ENCODE data around the gene SPRTN.
A peak's percentile ranks its signal among the peaks of the same experiment; 100 is the strongest.

Gene SPRTN, protein sequence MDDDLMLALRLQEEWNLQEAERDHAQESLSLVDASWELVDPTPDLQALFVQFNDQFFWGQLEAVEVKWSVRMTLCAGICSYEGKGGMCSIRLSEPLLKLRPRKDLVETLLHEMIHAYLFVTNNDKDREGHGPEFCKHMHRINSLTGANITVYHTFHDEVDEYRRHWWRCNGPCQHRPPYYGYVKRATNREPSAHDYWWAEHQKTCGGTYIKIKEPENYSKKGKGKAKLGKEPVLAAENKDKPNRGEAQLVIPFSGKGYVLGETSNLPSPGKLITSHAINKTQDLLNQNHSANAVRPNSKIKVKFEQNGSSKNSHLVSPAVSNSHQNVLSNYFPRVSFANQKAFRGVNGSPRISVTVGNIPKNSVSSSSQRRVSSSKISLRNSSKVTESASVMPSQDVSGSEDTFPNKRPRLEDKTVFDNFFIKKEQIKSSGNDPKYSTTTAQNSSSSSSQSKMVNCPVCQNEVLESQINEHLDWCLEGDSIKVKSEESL

DNA sequence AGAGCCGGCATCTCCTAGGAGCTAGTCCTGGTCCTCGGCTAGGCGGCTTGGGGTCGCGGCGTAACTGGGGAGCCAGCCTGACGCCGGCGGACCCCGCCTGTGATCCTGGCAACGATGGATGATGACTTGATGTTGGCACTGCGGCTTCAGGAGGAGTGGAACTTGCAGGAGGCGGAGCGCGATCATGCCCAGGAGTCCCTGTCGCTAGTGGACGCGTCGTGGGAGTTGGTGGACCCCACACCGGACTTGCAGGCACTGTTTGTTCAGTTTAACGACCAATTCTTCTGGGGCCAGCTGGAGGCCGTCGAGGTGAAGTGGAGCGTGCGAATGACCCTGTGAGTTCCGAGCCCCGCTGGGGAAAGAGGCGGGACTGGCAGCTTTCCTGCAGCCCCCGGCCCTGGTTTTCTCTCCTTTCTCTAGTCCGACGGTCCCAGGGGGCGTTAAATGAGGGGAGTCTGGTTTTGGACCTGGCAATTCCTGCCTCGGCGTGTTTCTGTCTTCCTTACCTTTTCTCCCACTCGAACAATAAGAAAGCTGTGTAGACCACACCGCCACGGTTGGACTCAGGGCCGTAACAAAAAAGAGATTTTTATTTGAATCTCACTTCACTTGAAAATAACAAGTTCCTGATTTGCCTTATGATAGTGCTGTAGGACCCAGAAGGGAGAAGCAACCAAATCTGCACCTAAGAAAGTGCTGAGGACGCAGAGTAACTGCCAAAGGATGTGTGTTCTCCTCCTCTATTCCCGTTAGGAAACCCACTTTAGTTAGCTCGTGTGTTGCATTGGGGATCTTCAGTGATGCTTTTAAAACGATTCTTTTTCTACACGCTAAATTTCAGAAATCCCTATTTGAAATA is at the start of gene SPRTN:
Gene SPRTN (plus strand): TSS at position 24 of the 859 bp plus-strand sequence. CDS start 91 bp downstream, at position 115.
- Mint-ChIP-seq H3K4me1 (ENCODE audit: low read depth) (peaks cover 58% of the 10 kb centered on the region), H3K36me3 (ENCODE audit: low read depth) (peaks cover 58% of the 10 kb centered on the region)

DNA sequence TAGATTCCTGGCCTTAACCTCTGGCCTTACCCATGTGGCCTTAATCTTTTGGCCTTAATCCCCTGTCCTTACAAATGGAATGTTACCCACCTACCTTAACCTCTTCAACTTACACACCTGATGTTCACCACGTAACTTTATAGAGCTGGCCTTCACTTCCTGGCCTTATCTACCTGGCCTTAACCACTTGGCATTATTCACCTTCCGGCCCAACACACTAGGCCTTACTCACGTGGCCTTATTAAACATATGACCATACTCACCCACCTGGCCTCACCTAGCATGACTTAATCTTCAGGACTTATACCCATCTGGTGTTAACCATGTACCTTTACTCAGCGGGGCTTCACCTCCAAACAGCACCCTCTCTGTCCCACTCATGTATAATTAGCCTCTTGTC is 42.2 kb upstream of the SPRTN start:
- no peaks in the 10 kb centered on the region for H3K36me3 Mint-ChIP-seq (ENCODE audit: low read depth)
- no peak overlapping the region for H3K4me3 Mint-ChIP-seq
- H3K9me3 Mint-ChIP-seq = no peaks in the 10 kb centered on the region
- H3K27me3 Mint-ChIP-seq = no peaks in the 10 kb centered on the region
- no peaks in the 10 kb centered on the region for H3K4me1 Mint-ChIP-seq (ENCODE audit: low read depth)
- no peak overlapping the region for H3K27ac Mint-ChIP-seq

More for the DNA sequence above, at the start of gene SPRTN:
- Mint-ChIP-seq H3K4me3 (peak within 1 kb of the TSS; percentile 94), H3K27me3 (peaks cover 4% of the 10 kb centered on the region), H3K27ac (peak within 1 kb of the TSS; percentile 100), H3K9me3 (no peaks in the 10 kb centered on the region)

DNA sequence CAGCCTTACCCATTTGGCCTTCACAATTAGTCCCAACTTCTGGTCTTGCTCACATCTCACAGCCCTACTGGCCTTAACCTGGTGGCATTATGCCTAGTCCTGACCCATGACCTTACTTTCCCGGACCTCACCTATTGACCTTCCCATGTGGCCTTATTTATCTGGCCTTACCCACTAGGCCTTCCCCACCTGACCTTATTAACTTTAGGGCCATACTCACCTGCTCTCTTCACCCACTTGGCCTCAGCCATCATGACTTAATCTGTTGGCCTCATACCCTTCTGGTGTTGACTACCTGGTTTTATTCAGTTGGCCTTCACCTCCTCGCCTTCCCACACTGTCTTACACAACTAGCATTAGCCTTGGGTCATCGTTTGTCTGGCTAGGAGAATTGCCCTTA is 36.1 kb upstream of the SPRTN start:
- H3K36me3 Mint-ChIP-seq (ENCODE audit: low read depth) = no peaks in the 10 kb centered on the region
- no peaks in the 10 kb centered on the region for H3K4me1 Mint-ChIP-seq (ENCODE audit: low read depth)
- H3K9me3 Mint-ChIP-seq = no peaks in the 10 kb centered on the region
- H3K27ac Mint-ChIP-seq = no peak overlapping the region
- H3K27me3 Mint-ChIP-seq = no peaks in the 10 kb centered on the region
- no peak overlapping the region for H3K4me3 Mint-ChIP-seq

DNA sequence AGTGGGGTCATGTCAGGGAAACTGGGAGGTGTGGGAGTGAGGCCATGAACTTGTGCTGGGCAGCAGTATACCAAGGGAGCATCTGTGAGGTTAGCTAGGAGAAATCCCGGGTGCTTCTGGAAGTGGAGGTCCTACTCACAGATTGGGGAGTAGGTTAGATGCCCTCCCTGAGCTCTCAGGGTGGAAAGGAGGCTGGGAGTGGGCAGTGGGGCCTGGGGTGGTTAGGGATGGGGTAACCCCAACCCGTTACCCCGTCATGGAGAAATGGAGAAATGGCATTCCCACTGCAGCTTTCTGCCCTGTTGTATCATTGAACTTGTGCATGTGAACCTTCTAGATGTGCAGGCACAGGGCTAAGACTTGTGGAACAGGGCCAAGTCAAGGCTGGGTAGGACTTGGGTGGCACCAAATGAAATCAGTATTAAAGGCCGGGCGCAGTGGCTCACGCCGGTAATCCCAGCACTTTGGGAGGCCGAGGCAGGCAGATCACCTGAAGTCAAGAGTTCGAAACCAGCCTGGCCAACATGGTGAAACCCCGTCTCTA is 27.6 kb upstream of the SPRTN start:
- Mint-ChIP-seq H3K4me3 (no peak overlapping the region), H3K36me3 (ENCODE audit: low read depth) (no peaks in the 10 kb centered on the region), H3K9me3 (no peaks in the 10 kb centered on the region), H3K27ac (no peak overlapping the region), H3K27me3 (no peaks in the 10 kb centered on the region), H3K4me1 (ENCODE audit: low read depth) (no peaks in the 10 kb centered on the region)

DNA sequence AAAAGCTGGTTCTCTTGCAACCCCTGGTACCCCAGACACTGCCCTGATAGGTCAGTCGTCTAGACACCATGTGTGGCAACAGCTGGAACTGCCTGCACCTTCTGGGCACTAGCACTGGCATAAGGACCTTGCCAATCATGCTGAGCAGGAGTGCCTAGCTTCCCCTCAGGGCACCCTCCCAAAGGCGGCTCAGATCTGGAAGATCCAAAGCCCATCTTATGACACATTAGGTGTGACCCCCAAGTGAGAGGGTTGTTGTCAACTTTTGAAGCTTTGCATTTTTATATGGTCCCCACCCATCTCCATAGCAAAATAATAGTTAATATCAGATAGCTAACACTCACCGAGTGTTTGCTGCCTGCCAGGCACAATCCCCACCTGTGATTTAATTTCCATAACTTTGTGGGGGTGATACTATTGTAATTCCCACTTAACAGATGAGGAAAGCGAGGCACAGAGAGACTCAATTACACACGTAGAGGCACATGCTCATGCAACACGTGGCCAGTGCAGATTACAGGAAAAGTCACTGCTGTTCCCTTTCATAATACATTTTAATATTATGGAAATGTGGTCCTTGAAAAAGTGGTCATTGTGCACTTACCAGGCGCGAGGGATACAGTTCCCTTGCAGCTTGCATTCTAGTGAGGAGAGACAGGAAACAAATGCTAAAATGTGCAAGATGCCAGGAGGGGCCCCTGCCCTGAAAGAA is 26.2 kb upstream of the SPRTN start:
- Mint-ChIP-seq H3K9me3 (no peaks in the 10 kb centered on the region), H3K27ac (no peak overlapping the region), H3K27me3 (no peaks in the 10 kb centered on the region), H3K4me1 (ENCODE audit: low read depth) (no peaks in the 10 kb centered on the region), H3K4me3 (no peak overlapping the region), H3K36me3 (ENCODE audit: low read depth) (no peaks in the 10 kb centered on the region)

DNA sequence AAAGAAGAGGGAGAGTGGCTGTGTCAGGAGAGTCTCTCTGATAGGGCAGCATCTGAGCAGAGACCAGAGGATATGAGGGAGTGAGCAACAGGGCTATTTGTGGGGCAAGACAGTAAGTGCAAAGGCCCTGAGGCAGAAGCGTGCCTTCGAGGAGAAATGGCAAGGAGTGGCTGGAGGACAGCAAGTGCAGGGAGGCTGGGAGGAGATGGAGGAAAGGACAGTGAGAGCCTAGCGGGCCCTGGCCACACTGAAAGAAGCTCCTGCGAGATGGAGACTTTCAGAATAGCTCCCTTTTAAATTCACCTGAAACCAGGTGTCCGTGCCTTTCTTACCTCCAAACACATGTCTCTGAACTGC is 25.7 kb upstream of the SPRTN start:
- Mint-ChIP-seq H3K27ac (no peak overlapping the region), H3K9me3 (no peaks in the 10 kb centered on the region), H3K27me3 (no peaks in the 10 kb centered on the region), H3K4me1 (ENCODE audit: low read depth) (no peaks in the 10 kb centered on the region), H3K4me3 (no peak overlapping the region), H3K36me3 (ENCODE audit: low read depth) (no peaks in the 10 kb centered on the region)

DNA sequence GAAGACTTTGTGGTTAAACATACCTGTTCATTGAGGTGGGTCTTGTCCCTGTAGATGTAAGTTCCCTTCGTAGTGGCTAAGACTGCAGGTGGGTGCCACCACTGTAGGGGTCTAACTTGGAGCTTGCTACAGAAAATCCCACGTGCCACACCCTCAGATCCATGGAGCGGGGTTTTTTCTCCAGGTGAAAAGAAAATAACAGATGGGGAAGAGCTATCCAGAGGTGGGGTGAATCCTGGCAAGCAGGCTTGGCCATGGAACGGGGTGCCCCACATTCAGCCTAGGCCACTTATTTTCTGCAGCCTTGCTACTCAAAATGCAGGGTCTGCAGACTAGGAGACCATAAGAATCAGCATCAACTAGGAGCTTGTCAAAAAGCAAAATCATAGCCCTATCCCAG is 24.4 kb upstream of the SPRTN start:
- Mint-ChIP-seq H3K27ac (no peak overlapping the region), H3K9me3 (no peaks in the 10 kb centered on the region), H3K4me1 (ENCODE audit: low read depth) (no peaks in the 10 kb centered on the region), H3K27me3 (no peaks in the 10 kb centered on the region), H3K36me3 (ENCODE audit: low read depth) (no peaks in the 10 kb centered on the region), H3K4me3 (no peak overlapping the region)

DNA sequence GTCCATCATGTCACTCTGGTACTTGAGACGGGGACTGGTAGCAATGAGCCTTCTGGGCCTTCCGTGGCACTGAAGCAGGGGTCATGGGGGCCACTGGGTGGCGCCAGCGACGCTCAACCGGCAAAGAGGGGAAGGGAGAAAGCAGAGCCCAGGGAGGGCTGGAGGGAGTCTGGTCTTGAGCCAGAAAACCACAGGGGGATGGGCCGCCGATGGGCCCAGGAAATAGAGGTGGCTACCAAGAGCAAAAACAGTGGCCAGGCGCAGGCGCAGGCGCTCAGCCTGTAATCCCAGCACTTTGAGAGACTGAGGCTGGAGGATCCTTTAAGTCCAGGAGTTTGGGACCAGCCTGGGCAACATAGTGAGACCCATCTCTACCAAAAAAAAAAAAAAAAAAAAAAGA is 22.2 kb upstream of the SPRTN start:
- Mint-ChIP-seq H3K4me3 (no peak overlapping the region), H3K9me3 (no peaks in the 10 kb centered on the region), H3K27me3 (no peaks in the 10 kb centered on the region), H3K4me1 (ENCODE audit: low read depth) (no peaks in the 10 kb centered on the region), H3K27ac (no peak overlapping the region), H3K36me3 (ENCODE audit: low read depth) (no peaks in the 10 kb centered on the region)

DNA sequence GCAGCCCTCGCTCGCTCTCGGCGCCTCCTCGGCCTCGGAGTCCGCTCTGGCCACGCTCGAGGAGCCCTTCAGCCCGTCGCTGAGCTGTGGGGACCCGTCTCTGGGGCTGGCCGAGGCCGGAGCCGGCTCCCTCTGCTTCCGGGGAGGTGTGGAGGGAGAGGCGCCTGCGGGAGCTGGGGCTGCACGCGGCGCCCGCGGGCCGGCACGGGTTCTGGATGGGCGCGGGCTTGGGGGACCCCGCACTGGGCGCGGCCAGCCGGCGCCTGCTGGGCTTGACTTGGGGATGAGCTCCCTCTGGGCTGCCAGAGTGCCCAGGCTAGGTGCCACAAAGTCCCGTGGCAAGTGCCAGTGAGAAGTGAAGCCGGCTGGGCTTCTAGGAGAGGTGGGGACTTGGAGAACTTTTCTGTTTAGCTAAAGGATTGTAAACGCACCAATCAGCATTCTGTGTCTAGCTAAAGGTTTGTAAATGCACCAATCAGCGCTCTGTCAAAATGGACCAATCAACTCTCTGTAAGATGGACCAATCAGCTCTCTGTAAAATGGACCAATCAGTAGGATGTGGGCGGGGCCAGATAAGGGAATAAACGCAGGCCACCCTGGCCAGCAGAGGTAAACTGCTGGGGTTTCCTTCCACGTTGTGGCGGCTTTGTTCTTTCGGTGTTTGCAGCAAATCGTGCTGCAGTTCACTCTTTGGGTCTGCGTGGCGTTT is 20.6 kb upstream of the SPRTN start:
- Mint-ChIP-seq H3K9me3 (no peaks in the 10 kb centered on the region), H3K4me1 (ENCODE audit: low read depth) (no peaks in the 10 kb centered on the region), H3K4me3 (no peak overlapping the region), H3K27me3 (no peaks in the 10 kb centered on the region), H3K36me3 (ENCODE audit: low read depth) (no peaks in the 10 kb centered on the region), H3K27ac (no peak overlapping the region)

DNA sequence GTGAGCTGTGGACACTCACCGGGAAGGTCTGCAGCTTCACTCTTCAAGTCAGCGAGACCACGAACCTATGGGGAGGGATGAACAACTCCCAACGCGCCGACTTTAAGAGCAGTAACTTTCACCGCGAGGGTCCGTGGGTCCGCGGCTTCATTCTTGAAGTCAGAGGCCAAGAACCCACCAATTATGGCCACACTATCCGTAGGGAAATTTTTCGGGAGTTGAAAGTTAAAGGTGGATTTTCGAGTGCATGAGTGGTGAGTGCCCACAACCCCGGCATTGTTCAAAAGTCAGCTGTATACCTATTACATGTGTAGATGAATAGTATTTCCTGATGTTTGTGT is 20.1 kb upstream of the SPRTN start:
- Mint-ChIP-seq H3K27ac (no peak overlapping the region), H3K27me3 (no peaks in the 10 kb centered on the region), H3K4me1 (ENCODE audit: low read depth) (no peaks in the 10 kb centered on the region), H3K9me3 (no peaks in the 10 kb centered on the region), H3K36me3 (ENCODE audit: low read depth) (no peaks in the 10 kb centered on the region), H3K4me3 (no peak overlapping the region)

DNA sequence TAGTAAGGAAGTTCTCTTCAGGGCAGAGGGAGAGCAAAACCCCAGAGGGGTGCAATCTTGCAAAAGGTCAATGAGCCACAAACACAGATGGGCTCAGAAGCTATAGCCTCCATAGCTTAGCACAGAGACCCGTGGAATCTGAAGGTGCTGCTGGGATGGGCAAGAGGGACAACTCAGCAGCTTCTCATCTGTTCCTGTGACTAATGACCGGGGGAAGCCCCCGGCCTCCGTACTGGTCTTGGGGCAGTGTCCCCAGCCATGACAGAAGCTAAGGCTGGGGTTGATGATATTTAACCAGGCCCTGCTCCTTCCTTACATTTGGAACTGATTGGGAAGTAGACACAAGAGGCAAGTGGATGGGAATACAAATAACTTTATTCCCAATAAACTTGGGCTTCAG is 19.5 kb upstream of the SPRTN start:
- Mint-ChIP-seq H3K4me3 (no peak overlapping the region), H3K36me3 (ENCODE audit: low read depth) (no peaks in the 10 kb centered on the region)

DNA sequence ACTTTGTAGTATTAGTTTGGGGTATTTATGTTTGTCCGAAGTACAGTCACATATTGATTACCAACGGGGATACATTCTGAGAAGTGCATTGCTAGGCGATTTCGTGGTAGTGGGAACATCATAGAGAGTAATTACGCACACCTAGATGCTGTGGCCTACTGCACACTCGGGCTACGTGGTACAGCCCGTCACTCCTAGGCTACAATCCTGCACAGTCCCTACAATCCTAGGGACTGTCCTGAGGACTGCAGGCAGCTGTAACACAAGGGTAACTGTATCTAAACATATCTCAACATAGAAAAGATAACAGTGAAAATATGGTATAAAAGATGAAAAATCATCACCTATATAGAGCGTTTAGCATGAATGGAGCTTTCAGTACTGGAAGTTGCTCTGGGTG is 19.0 kb upstream of the SPRTN start:
- Mint-ChIP-seq H3K27ac (no peak overlapping the region), H3K27me3 (no peaks in the 10 kb centered on the region), H3K4me1 (ENCODE audit: low read depth) (no peaks in the 10 kb centered on the region), H3K9me3 (no peaks in the 10 kb centered on the region), H3K4me3 (no peak overlapping the region), H3K36me3 (ENCODE audit: low read depth) (no peaks in the 10 kb centered on the region)

More for the DNA sequence above, 19.5 kb upstream of the SPRTN start:
- H3K9me3 Mint-ChIP-seq = no peaks in the 10 kb centered on the region
- H3K27ac Mint-ChIP-seq = no peak overlapping the region
- H3K27me3 Mint-ChIP-seq = no peaks in the 10 kb centered on the region
- no peaks in the 10 kb centered on the region for H3K4me1 Mint-ChIP-seq (ENCODE audit: low read depth)

DNA sequence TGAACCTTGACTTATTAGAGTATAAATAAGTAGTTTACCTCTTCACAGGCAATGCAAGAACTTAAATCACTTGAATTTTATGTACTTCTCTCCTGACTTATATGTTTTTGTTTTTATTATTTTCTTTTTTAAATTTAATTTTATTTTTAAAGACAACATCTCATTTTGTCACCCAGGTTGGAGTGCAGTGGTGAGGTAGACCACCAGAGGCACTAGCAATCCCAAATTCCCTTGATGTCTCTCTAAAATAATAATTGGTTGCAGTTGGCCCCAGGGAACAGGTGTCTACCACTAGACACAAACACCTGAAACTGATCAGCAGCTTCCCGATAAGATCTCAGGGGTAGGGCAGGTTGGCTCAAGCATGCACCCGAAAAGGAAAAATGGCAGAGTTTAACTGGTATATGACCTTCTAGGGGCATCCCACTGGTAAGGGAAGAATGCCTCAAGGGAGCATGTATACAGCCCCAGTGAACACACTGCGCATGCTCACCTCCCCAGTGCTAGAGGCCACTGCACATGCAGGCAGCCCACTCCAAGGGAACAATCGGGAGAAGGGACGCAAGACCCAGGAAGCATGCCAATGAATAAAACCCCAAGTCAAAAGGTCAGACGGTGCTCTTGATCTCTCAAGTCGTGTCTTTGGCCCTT is 15.1 kb upstream of the SPRTN start:
- Mint-ChIP-seq H3K9me3 (no peaks in the 10 kb centered on the region), H3K4me3 (no peak overlapping the region), H3K27me3 (no peaks in the 10 kb centered on the region), H3K36me3 (ENCODE audit: low read depth) (no peaks in the 10 kb centered on the region), H3K27ac (no peak overlapping the region), H3K4me1 (ENCODE audit: low read depth) (no peaks in the 10 kb centered on the region)

DNA sequence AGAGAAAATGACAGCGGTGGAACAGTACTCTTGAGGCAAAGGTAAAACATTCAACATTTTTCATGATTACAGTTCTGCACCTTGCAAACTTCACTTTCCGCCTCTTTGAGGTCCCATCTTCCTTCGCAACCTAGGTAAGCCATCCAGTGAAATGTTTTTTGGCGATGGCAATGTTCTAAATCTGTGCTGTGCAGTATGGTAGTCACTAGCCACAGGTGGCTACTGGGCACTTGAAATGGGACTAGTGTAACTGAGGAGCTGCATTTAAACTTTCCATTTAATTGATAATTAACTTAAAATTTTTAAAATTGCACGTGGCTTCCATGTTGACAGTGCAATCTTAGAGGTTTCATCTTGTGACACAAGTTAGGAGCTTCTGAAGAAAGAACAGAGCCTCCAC is 13.4 kb upstream of the SPRTN start:
- H3K9me3 Mint-ChIP-seq = no peaks in the 10 kb centered on the region
- H3K36me3 Mint-ChIP-seq (ENCODE audit: low read depth) = no peaks in the 10 kb centered on the region
- H3K4me3 Mint-ChIP-seq = no peak overlapping the region
- H3K4me1 Mint-ChIP-seq (ENCODE audit: low read depth) = peaks cover 3% of the 10 kb centered on the region
- H3K27ac Mint-ChIP-seq = no peak overlapping the region
- no peaks in the 10 kb centered on the region for H3K27me3 Mint-ChIP-seq
